DOHH2 (cell line): ENCODE results near the gene ABHD12.

Experiments
- H3F3A ChIP-seq: fragments of 200-600 bp; sonication (generic), shearing (Covaris generic); 2 replicates; pipeline ENCODE4 v1.6.0; 2016; ENCODE audit warnings: antibody characterized with exemption, mild to moderate bottlenecking; ENCODE audit not compliant: control insufficient read depth, insufficient read depth
- H3K27ac ChIP-seq: fragments of 200-600 bp; sonication (generic); 2 replicates; pipeline ENCODE4 v1.5.1; 2014; ENCODE audit warnings: low read depth, mild to moderate bottlenecking, low read length, moderate library complexity
- H3K27me3 ChIP-seq: fragments of 200-600 bp; sonication (generic); 2 replicates; pipeline ENCODE4 v1.6.1; 2014; ENCODE audit warnings: mild to moderate bottlenecking, low read length, mixed read lengths; ENCODE audit not compliant: control insufficient read depth
- H3K36me3 ChIP-seq: fragments of 200-600 bp; sonication (generic); 2 replicates; pipeline ENCODE4 v1.6.1; 2014; ENCODE audit warnings: mild to moderate bottlenecking, low read length, moderate library complexity, mixed read lengths; ENCODE audit not compliant: control insufficient read depth
- H3K4me1 ChIP-seq: fragments of 200-600 bp; sonication (generic); 2 replicates; pipeline ENCODE4 v1.6.1; 2014; ENCODE audit warnings: mild to moderate bottlenecking, low read length, mixed read lengths; ENCODE audit not compliant: control insufficient read depth
- H3K4me2 ChIP-seq: fragments of 200-600 bp; sonication (generic); 2 replicates; pipeline ENCODE4 v1.6.0; 2014; ENCODE audit warnings: mild to moderate bottlenecking, low read length, moderate library complexity
- H3K4me3 ChIP-seq: fragments of 200-600 bp; sonication (generic); 2 replicates; pipeline ENCODE4 v1.5.1; 2014; ENCODE audit warnings: mild to moderate bottlenecking, low read length, mixed read lengths
- H3K79me2 ChIP-seq: fragments of 200-600 bp; sonication (generic); 2 replicates; pipeline ENCODE4 v1.6.1; 2014; ENCODE audit warnings: mild to moderate bottlenecking, low read length, mixed read lengths; ENCODE audit not compliant: control insufficient read depth
- H3K9me2 ChIP-seq: fragments of 200-600 bp; sonication (generic); replicated peaks from 2 replicates; pipeline ENCODE4 v1.6.1; 2014; ENCODE audit warnings: mild to moderate bottlenecking, low read length, mixed read lengths; ENCODE audit not compliant: control insufficient read depth
- H3K9me3 ChIP-seq: fragments of 200-600 bp; sonication (generic); 2 replicates; pipeline ENCODE4 v1.6.1; 2014; ENCODE audit warnings: antibody characterized with exemption, low read length, mixed read lengths; ENCODE audit not compliant: control insufficient read depth, insufficient read depth
- H4K20me1 ChIP-seq: fragments of 200-600 bp; sonication (generic); 2 replicates; pipeline ENCODE4 v1.6.0; 2014; ENCODE audit warnings: low read depth, mild to moderate bottlenecking, antibody characterized with exemption, low read length, moderate library complexity; ENCODE audit not compliant: control insufficient read depth, insufficient read depth
- EZH2phosphoT487 ChIP-seq: fragments of 200-600 bp; sonication (generic); IDR thresholded peaks from 2 replicates; pipeline ENCODE4 v1.6.1; 2017; ENCODE audit warnings: borderline replicate concordance, mild to moderate bottlenecking, antibody characterized with exemption, low read length, moderate library complexity, mixed read lengths
- TF ChIP-seq, protein P1 (sequence below): fragments of 200-600 bp; sonication (generic); IDR thresholded peaks from one replicate; pipeline ENCODE4 v1.5.1; 2014; ENCODE audit warnings: antibody characterized with exemption, mild to moderate bottlenecking, low read depth, low read length; ENCODE audit not compliant: poor library complexity, severe bottlenecking

Gene ABHD12

GRCh38 chr20:25390538-25391528 lies at the start of gene ABHD12:
TSS of gene ABHD12 (minus strand) at chr20:25390835. CDS start at chr20:25390703, 132 bp downstream.
- peaks cover 40% of the 10 kb centered on the region for H3K4me1 ChIP-seq
- H3K36me3 ChIP-seq = peaks cover 4% of the 10 kb centered on the region
- H3K9me3 ChIP-seq = no peaks in the 10 kb centered on the region
- peaks cover 42% of the 10 kb centered on the region for H3K79me2 ChIP-seq
- H3K4me2 ChIP-seq = peak within 1 kb of the TSS; percentile 97
- TF ChIP-seq, protein P1, sequence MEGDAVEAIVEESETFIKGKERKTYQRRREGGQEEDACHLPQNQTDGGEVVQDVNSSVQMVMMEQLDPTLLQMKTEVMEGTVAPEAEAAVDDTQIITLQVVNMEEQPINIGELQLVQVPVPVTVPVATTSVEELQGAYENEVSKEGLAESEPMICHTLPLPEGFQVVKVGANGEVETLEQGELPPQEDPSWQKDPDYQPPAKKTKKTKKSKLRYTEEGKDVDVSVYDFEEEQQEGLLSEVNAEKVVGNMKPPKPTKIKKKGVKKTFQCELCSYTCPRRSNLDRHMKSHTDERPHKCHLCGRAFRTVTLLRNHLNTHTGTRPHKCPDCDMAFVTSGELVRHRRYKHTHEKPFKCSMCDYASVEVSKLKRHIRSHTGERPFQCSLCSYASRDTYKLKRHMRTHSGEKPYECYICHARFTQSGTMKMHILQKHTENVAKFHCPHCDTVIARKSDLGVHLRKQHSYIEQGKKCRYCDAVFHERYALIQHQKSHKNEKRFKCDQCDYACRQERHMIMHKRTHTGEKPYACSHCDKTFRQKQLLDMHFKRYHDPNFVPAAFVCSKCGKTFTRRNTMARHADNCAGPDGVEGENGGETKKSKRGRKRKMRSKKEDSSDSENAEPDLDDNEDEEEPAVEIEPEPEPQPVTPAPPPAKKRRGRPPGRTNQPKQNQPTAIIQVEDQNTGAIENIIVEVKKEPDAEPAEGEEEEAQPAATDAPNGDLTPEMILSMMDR = no peak
- no peak for TF ChIP-seq EZH2phosphoT487
- H3K27ac ChIP-seq = peak within 1 kb of the TSS; percentile 86
- H3K27me3 ChIP-seq = no peaks in the 10 kb centered on the region
- H3K4me3 ChIP-seq = peak within 1 kb of the TSS; percentile 77
- H3F3A ChIP-seq = peaks cover 10% of the 10 kb centered on the region; the same call in 1 of the 2 replicates
- no peaks in the 10 kb centered on the region for H3K9me2 ChIP-seq
- 0 out of 2 replicates have a peak, but pooled peaks cover 3% of the 10 kb centered on the region for H4K20me1 ChIP-seq

DNA sequence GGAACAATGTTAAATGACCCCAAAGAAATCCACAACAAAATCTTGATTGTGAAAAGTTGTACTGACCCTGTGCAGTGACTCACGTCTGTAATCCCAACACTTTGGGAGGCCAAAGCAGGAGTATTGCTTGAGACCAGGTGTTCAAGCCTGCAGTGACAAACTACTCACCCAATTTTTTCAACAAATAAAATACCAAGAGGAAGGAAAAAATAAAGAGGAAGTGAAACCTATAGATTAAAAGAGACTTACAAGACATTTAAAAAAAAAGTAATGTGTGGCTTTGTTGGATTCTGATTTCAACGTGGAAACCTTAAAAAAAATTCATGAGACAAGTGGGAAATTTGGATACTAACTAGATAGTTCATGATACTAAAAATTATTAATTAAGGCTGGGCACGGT lies 48.7 kb upstream of the ABHD12 start:
- Histone ChIP-seq H3F3A (no peaks in the 10 kb centered on the region), H3K27ac (no peak overlapping the region), H3K9me3 (no peaks in the 10 kb centered on the region), H3K27me3 (no peaks in the 10 kb centered on the region), H3K79me2 (peaks cover 4% of the 10 kb centered on the region; the same call in 1 of the 2 replicates), H3K4me2 (peak overlapping the region; percentile 31), H3K36me3 (peaks cover 80% of the 10 kb centered on the region), H3K4me3 (no peak overlapping the region), H4K20me1 (no peaks in the 10 kb centered on the region), H3K4me1 (peaks cover 18% of the 10 kb centered on the region), H3K9me2 (no peaks in the 10 kb centered on the region)
- no peak for TF ChIP-seq EZH2phosphoT487
- TF ChIP-seq, protein P1 = no peak

DNA sequence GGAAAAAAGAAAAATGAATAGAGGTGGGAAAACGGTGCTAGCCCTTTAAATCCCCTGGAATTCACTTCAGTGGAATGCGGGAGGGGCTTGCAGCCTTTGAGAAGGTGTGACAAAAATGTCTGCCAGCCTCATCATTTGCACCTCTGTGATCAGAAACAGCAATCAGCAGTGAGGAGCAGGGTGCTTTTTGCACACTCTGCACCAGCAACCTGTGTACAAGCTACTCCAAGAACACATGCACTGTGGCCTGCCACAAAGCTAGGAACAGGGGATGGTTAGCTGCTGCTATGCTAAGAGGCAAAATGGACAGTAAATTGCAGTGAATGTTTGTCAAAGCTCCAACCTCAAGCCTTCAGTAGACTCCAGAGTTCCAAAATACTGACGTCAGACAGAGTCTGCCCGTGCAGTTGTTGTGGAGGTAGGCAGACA lies 46.5 kb upstream of the ABHD12 start:
- peaks cover 78% of the 10 kb centered on the region for H3K36me3 ChIP-seq
- H3K9me3 ChIP-seq = no peaks in the 10 kb centered on the region
- H4K20me1 ChIP-seq = no peaks in the 10 kb centered on the region
- H3K27me3 ChIP-seq = no peaks in the 10 kb centered on the region
- no peak overlapping the region for H3K4me2 ChIP-seq
- no peak overlapping the region for H3K4me3 ChIP-seq
- peaks cover 4% of the 10 kb centered on the region; the same call in 1 of the 2 replicates for H3K79me2 ChIP-seq
- no peaks in the 10 kb centered on the region for H3F3A ChIP-seq
- peaks cover 18% of the 10 kb centered on the region for H3K4me1 ChIP-seq
- TF ChIP-seq, protein P1 = no peak
- no peak for TF ChIP-seq EZH2phosphoT487
- H3K27ac ChIP-seq = no peak overlapping the region
- H3K9me2 ChIP-seq = no peaks in the 10 kb centered on the region
